Measurements from ENCODE around the gene CEP128.

GRCh38 chr14:80498533-80498932, 443.0 kb downstream of the CEP128 start:
- TF ChIP-seq ZNF219 (CRISPR knock-in tag; IDR thresholded peaks at IDR 0.05; ENCODE audit: borderline replicate concordance) = no peak
- TF ChIP-seq ZNF416 (CRISPR knock-in tag; IDR thresholded peaks at IDR 0.05) = no peak
- TF ChIP-seq, protein P1, sequence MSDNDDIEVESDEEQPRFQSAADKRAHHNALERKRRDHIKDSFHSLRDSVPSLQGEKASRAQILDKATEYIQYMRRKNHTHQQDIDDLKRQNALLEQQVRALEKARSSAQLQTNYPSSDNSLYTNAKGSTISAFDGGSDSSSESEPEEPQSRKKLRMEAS (CRISPR knock-in tag; IDR thresholded peaks at IDR 0.05) = no peak

Measured in WTC11 (cell line).